K562 (cell line): ENCODE data around the gene NACC1. TPM values are rescaled to one million over a fixed set of nuclear protein-coding genes. Genes with fewer than 3 reads are reported as not detected.
A peak's percentile ranks its signal among the peaks of the same experiment; 100 is the strongest.

Experiments used
- BRD9 ChIP-seq: fragments of 450-650 bp; IDR thresholded peaks from 2 replicates; pipeline ENCODE4 v1.6.1; 2018; ENCODE audit warnings: low read depth; ENCODE audit not compliant: partially characterized antibody
- CAMTA2 ChIP-seq: fragments of 250-450 bp; sonication (Bioruptor Pico); conservative IDR thresholded peaks from 2 replicates; pipeline ENCODE4 v1.5.1; 2022
- CHD4 ChIP-seq: fragments of 200-600 bp; sonication (generic); IDR thresholded peaks from 3 replicates; pipeline ENCODE4 v1.6.1; 2012; ENCODE audit warnings: low read depth, mild to moderate bottlenecking, mixed read lengths, low read length, inconsistent platforms; ENCODE audit not compliant: insufficient read depth, insufficient replicate concordance, poor library complexity, severe bottlenecking
- FOXA3 ChIP-seq, 2 experiments: fragments of 450-650 bp in 1 of 2; sonication (generic) in 1 of 2; formaldehyde crosslinking; IDR thresholded peaks in 1 of 2; conservative IDR thresholded peaks in 1 of 2; 2 replicates each; pipeline versions ENCODE4 v1.4.0 to v1.8.0; 2020 to 2022; ENCODE audit warnings: mild to moderate bottlenecking in 2 of 2, missing genetic modification reagents in 1 of 2
- GTF2E2 ChIP-seq: fragments of 200-800 bp; sonication (Bioruptor generic); IDR thresholded peaks from 2 replicates; pipeline ENCODE4 v1.6.1; 2016; ENCODE audit warnings: missing genetic modification characterization, missing compliant biosample characterization
- HMG20B ChIP-seq: fragments of 250-450 bp; sonication (Bioruptor Pico); IDR thresholded peaks from 2 replicates; pipeline ENCODE4 v1.5.0; 2021; ENCODE audit warnings: mild to moderate bottlenecking
- HNRNPK ChIP-seq: fragments of 200-400 bp; formaldehyde crosslinking; IDR thresholded peaks from one replicate; pipeline ENCODE4 v1.6.1; 2018; ENCODE audit warnings: mild to moderate bottlenecking, low read depth, low read length; ENCODE audit not compliant: poor library complexity, severe bottlenecking
- JUNB ChIP-seq: fragments of 450-650 bp; formaldehyde crosslinking; conservative IDR thresholded peaks from 2 replicates; pipeline ENCODE4 v1.4.0; 2020; ENCODE audit warnings: mild to moderate bottlenecking
- LEF1 ChIP-seq: fragments of 450-650 bp; IDR thresholded peaks from 2 replicates; pipeline ENCODE4 v1.6.1; 2016; ENCODE audit warnings: mild to moderate bottlenecking
- MEF2D ChIP-seq: conservative IDR thresholded peaks from 2 replicates; pipeline ENCODE4 v1.6.1; 2016; ENCODE audit warnings: low read depth, missing genetic modification characterization, missing compliant biosample characterization
- MXD1 ChIP-seq: fragments of 250-450 bp; sonication (Bioruptor Pico); IDR thresholded peaks from 2 replicates; pipeline ENCODE4 v1.8.0; 2021; ENCODE audit warnings: borderline replicate concordance, mild to moderate bottlenecking, moderate library complexity; ENCODE audit not compliant: poor library complexity, severe bottlenecking
- NCOA1 ChIP-seq: fragments of 450-650 bp; IDR thresholded peaks from 2 replicates; pipeline ENCODE4 v1.6.1; 2016; ENCODE audit warnings: low read depth
- PCBP1 ChIP-seq: fragments of 200-400 bp; formaldehyde crosslinking; IDR thresholded peaks from 2 replicates; pipeline ENCODE4 v1.6.1; 2018; ENCODE audit warnings: mild to moderate bottlenecking, low read depth, low read length; ENCODE audit not compliant: poor library complexity, severe bottlenecking
- RBBP5 ChIP-seq: fragments of 200-600 bp; sonication (generic); IDR thresholded peaks from 2 replicates; pipeline ENCODE4 v1.6.1; 2012; ENCODE audit warnings: borderline replicate concordance, mild to moderate bottlenecking, low read length, control low read depth, inconsistent platforms; ENCODE audit not compliant: insufficient read depth, poor library complexity, severe bottlenecking
- RCOR1 ChIP-seq, 2 experiments: IDR thresholded peaks; 2 replicates each; pipeline ENCODE4 v1.6.1; 2012; ENCODE audit warnings: low read depth in 2 of 2, low read length in 2 of 2, borderline replicate concordance in 1 of 2, improper control_type of control experiment in 1 of 2
- RFX5 ChIP-seq: IDR thresholded peaks from 2 replicates; pipeline ENCODE4 v1.6.1; 2011; ENCODE audit warnings: low read depth, mild to moderate bottlenecking, improper control_type of control experiment, low read length
- SMAD4 ChIP-seq: fragments of 250-450 bp; sonication (Bioruptor Pico); conservative IDR thresholded peaks from 2 replicates; pipeline ENCODE4 v1.8.0; 2021; ENCODE audit warnings: inconsistent platforms, mild to moderate bottlenecking, moderate library complexity
- SMC3 ChIP-seq: conservative IDR thresholded peaks from 2 replicates; pipeline ENCODE4 v1.6.1; 2011; ENCODE audit warnings: low read depth, low read length, improper control_type of control experiment; ENCODE audit not compliant: insufficient read depth
- TARDBP ChIP-seq: fragments of 450-650 bp; IDR thresholded peaks from 2 replicates; pipeline ENCODE4 v1.6.1; 2016
- TBL1XR1 ChIP-seq, 2 experiments: IDR thresholded peaks; 2 replicates each; pipeline ENCODE4 v1.6.1; 2012; ENCODE audit warnings: improper control_type of control experiment in 2 of 2, low read length in 2 of 2, mild to moderate bottlenecking in 1 of 2
- ZKSCAN8 ChIP-seq: fragments of 200-800 bp; sonication (Bioruptor generic); IDR thresholded peaks from 2 replicates; pipeline ENCODE4 v1.6.1; 2016; ENCODE audit warnings: missing genetic modification characterization, missing compliant biosample characterization
- ZNF133 ChIP-seq: fragments of 250-450 bp; sonication (Bioruptor Pico); IDR thresholded peaks from 2 replicates; pipeline ENCODE4 v1.4.0; 2020; ENCODE audit warnings: mild to moderate bottlenecking
- ZNF174 ChIP-seq: fragments of 250-450 bp; sonication (Bioruptor Pico); IDR thresholded peaks from 2 replicates; pipeline ENCODE4 v1.4.0; 2020; ENCODE audit warnings: mild to moderate bottlenecking
- ZNF507 ChIP-seq: conservative IDR thresholded peaks from 2 replicates; pipeline ENCODE4 v1.6.1; 2017; ENCODE audit warnings: missing genetic modification characterization, missing compliant biosample characterization
- ZNF766 ChIP-seq: fragments of 200-800 bp; sonication (Bioruptor generic); conservative IDR thresholded peaks from 2 replicates; pipeline ENCODE4 v1.6.1; 2016; ENCODE audit warnings: missing genetic modification characterization, missing compliant biosample characterization
- polyA plus RNA-seq, 8 experiments: library from polyadenylated mRNA; depleted of rRNA in 4 of 8; stranded (reverse) in 5 of 8; unstranded in 3 of 8; fragments of >200 nt; fragmentation: Nextera tagmentation in 2 of 8; fragmentation: Illumina TruSeq in 1 of 8; extraction: Ambion mirVana in 2 of 8; extraction: Trizol in 1 of 8; gene quantifications; 2 replicates each; pipeline versions ENCODE4 v1.2.1 to v1.2.3, GENCODE V29; 2011 to 2014; ENCODE audit warnings: inconsistent platforms in 1 of 8, missing spikeins in 1 of 8
- total RNA-seq, 7 experiments: library from RNA; depleted of rRNA in 6 of 7; stranded (reverse); fragments of >200 nt in 6 of 7; fragmentation: Illumina TruSeq in 2 of 7; extraction: Trizol in 2 of 7; gene quantifications; 2 replicates each; pipeline versions ENCODE4 v1.2.1 to v1.2.3, GENCODE V29; 2011 to 2021; ENCODE audit warnings: low replicate concordance in 1 of 7
- TF ChIP-seq, protein P1 (sequence below): sonication (generic); formaldehyde crosslinking; IDR thresholded peaks from 2 replicates; pipeline ENCODE4 v1.8.0; 2022; ENCODE audit warnings: mild to moderate bottlenecking, missing genetic modification reagents

Gene NACC1
- total and polyA plus RNA-seq, 9 of the 15 experiments (the other 6 are each of a cell fraction or from before 2014, with no cell fraction given) = 0.04 to 96.6 (median 25.8) TPM

GRCh38 chr19:13069415-13070359 lies 48.4 kb upstream of the NACC1 start (continued):
- TF ChIP-seq HNRNPK (no peak), BRD9 (no peak), MEF2D (tag) (peak; percentile 76), SMAD4 (peak; percentile 93), ZNF174 (CRISPR knock-in tag) (no peak), SMC3 (0 out of 2 replicates have a peak, but pooled peaks have one; percentile 5), RCOR1 (IDR thresholded peaks at IDR 0.05; ENCODE audit: borderline replicate concordance in 1 of 2, low read depth in 2 of 2, low read length in 2 of 2) (peak; percentile 68 to 98; a peak in 3 of 4 replicates), HMG20B (no peak), CHD4 (no peak), RFX5 (no peak), ZNF766 (CRISPR knock-in tag) (peak; percentile 89; the same call in 1 of the 2 replicates), JUNB (CRISPR knock-in tag) (no peak), RBBP5 (peak; percentile 40), LEF1 (peak; percentile 97), GTF2E2 (tag) (no peak), NCOA1 (peak; percentile 91), TBL1XR1 (IDR thresholded peaks at IDR 0.05; ENCODE audit: low read length in 2 of 2) (peak in 1 of 2 experiments; percentile 92; a peak in 3 of 4 replicates), ZNF507 (tag) (no peak), TARDBP (peak; percentile 97), PCBP1 (no peak), ZNF133 (CRISPR knock-in tag) (no peak), ZKSCAN8 (CRISPR knock-in tag) (no peak), FOXA3 (CRISPR knock-in tag; conservative IDR thresholded peaks at IDR 0.05 in 1 of 2, IDR thresholded peaks at IDR 0.05 in 1 of 2) (peak; percentile 100), CAMTA2 (no peak), MXD1 (no peak)
- TF ChIP-seq, protein P1, sequence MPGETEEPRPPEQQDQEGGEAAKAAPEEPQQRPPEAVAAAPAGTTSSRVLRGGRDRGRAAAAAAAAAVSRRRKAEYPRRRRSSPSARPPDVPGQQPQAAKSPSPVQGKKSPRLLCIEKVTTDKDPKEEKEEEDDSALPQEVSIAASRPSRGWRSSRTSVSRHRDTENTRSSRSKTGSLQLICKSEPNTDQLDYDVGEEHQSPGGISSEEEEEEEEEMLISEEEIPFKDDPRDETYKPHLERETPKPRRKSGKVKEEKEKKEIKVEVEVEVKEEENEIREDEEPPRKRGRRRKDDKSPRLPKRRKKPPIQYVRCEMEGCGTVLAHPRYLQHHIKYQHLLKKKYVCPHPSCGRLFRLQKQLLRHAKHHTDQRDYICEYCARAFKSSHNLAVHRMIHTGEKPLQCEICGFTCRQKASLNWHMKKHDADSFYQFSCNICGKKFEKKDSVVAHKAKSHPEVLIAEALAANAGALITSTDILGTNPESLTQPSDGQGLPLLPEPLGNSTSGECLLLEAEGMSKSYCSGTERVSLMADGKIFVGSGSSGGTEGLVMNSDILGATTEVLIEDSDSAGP (CRISPR knock-in tag) = no peak
